GM18951 (cell line): ENCODE results near the gene TLL2.

Experiments used
- POLR2A ChIP-seq: IDR thresholded peaks from 4 replicates; pipeline ENCODE4 v1.6.1; 2011; ENCODE audit warnings: mild to moderate bottlenecking; ENCODE audit not compliant: insufficient read length, insufficient read depth; ENCODE audit errors: extremely low read depth
- in situ Hi-C: fragments of 300-500 bp; cut with MboI; formaldehyde crosslinking; loops from one replicate; pipeline ENCODE4 v1.12.0; 2022; ENCODE audit warnings: low sequenced_read_pairs, mixed read lengths, inconsistent platforms; ENCODE audit not compliant: unreplicated experiment

The TLL2 gene

DNA sequence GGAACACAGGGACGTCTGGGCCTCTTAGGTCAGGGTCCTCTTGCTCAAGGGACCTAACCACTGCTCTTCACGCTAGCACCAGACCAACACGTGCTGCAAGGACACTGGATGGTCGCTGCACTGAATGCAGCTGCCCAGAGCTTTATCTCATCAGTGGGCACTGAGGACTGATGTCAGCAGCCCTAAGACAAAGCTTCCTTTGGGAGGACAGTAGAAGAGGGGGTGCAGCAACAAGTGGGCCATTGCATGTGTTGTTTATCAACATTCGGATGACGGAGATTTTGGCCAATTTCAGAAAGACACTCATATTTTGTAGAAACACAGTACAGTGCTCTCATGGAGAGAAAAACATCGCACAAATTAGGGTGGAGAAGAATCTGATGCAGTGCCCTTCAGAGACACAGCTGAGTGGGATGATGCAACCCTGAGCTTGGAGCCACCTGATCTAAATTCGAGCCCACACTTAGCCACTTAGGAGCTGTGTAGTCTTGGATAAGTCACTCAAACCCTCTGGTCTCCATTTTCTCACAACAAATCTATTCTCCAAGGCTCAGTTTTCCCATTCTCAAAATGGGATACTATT is 156.6 kb downstream of the TLL2 start:
- in situ Hi-C loops, result no loop called here
- TF ChIP-seq POLR2A, result no peak

GRCh38 chr10:96352582-96352981 is 161.1 kb downstream of the TLL2 start:
- TF ChIP-seq POLR2A, result no peak
- in situ Hi-C loops, result no loop called here

DNA sequence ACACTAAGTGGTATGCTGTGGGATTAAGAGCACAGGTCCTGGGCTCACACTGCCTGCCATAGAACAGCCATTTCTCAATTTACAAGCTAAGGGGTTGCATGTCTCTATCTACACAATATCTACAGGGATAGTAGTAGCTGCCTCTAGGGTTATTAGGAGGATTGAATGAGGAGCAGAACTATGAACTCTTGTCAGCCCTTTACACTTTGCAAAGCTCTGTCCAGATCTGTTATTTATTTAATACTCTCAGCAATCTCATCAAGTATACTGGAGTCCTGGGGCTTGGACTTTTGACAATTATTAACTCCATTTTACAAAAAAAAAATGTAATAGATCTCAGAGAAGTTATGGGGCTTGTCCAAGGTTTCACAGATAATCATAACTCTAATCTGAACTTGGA is 161.7 kb downstream of the TLL2 start:
- TF ChIP-seq POLR2A, result no peak
- in situ Hi-C loops, result no loop called here

DNA sequence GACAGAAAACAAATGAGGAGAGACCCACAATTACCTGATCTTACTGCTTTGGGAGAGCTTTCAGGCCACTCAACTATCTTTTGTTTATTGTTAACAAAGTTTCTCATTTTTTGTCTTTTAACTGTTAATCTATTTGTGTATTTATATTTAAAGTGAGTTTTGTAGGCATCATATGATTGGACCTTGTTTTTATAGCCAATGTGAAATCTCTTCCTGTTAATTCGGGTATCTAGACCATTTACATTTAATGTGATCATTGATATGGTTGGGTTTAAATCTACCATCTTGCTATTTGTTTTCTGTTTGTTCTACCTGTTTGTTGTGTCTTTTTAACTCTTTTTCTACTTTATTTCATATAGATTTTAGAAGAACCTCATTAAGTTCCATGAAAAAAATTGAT is 167.4 kb downstream of the TLL2 start:
- no peak for TF ChIP-seq POLR2A
- in situ Hi-C loops, result no loop called here

DNA sequence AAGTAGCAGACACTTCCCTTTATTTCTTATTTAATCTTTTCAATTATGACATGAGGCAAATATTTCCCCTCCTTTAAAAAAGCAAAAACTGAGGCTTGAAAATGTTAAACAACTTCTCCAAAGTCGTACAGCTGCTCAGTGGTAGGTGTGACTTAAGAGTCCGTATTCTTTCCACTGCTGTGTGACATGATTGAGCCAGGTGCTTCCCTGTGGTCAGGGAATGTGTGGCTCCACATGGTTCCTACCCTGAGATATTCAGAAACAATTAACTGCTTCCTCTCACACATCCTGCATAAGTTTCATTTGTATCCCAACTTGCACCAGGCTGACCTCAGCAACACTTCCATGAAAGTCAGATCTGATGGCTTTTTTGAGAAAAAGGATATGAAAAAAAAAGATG is 168.5 kb downstream of the TLL2 start:
- in situ Hi-C loops, result no loop called here
- TF ChIP-seq POLR2A, result no peak

DNA sequence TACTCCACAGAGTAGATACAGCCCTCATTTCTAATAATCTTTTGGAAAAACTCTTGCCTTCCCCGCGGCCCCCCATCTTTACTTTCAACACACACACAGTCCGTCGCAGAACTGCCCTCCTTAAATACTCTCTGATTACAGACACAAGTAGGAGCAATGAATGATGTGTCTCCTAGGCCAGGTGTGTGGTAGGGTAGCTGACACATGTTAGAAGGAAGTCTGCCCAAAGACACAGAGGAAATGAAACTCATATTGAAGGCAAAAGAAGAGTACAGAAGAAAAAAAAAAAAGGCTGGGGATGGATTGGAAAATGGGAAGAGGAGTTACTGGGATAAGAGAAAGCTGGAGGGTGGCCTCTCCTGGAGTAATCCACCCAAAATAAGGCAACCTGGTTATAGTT is 169.5 kb downstream of the TLL2 start:
- in situ Hi-C loops, result no loop called here
- no peak for TF ChIP-seq POLR2A

- TF ChIP-seq POLR2A, result no peak
- in situ Hi-C loops, result no loop called here
Observed at GRCh38 chr10:96342402-96342801, 171.3 kb downstream of the TLL2 start.

- in situ Hi-C loops, result no loop called here
- no peak for TF ChIP-seq POLR2A
Observed at GRCh38 chr10:96341219-96342182, 172.2 kb downstream of the TLL2 start.

GRCh38 chr10:96339956-96340904 is 173.5 kb downstream of the TLL2 start:
- no peak for TF ChIP-seq POLR2A
- in situ Hi-C loops, result no loop called here

DNA sequence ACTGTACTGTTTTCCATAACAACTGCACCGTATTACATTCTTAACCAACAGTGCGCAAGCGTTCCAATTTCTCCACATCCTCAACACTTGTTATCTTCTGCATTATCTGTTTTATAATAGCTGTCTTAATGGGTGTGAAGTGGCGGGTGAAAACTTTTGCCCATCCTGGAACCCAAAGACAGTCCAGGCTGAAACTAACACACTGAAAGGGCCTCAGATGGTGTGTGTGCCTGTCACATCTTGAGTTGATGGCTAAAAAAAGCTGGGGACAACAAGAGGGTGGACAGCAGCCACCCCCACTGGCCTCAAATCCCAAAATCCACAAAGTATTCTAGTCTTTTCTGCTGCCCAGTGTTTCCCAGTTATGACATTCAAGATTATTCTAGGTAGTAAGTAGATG is 174.3 kb downstream of the TLL2 start:
- TF ChIP-seq POLR2A, result no peak
- in situ Hi-C loops, result no loop called here

DNA sequence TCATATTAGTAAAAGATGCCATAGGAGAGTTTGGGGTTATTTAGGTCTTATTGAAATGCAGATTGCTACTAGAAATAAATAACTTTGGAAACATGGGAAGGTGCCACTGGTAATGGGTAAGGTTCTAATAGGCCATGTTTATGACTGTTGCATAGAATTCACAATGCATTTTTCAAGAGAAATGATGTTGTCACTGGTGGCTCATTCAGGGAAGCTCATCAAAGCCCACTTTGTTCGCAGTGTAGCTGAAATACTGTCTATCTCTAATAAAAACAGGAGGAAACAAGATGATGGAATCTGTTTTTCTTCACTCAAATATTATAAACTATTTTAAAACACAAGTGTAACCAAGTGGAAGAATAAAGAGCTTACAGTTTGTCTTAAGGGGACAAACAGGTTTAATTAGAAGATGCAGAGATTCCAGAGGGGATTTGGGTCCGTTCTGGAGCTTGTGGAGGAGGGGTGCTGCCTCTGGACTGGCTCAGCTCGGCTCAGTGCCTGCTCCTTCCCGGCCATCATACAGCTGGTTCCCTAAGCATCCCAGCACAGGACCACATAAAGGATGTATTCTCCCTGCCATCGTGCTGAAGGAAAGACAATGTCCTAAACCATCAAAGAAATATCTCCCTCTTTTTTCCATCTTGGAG is 175.3 kb downstream of the TLL2 start:
- no peak for TF ChIP-seq POLR2A
- in situ Hi-C loops, result no loop called here

GRCh38 chr10:96337106-96337505 is 176.6 kb downstream of the TLL2 start:
- in situ Hi-C loops, result no loop called here

More at GRCh38 chr10:96337106-96337505, 176.6 kb downstream of the TLL2 start:
- no peak for TF ChIP-seq POLR2A
